Activated T-helper 17 cell treated with anti-CD3 and anti-CD28 coated beads, Interleukin-2, amount 50 U/mL, for 72 hours (primary cell): ENCODE data around the gene RAB14. TPM values are rescaled to one million over a fixed set of nuclear protein-coding genes. Genes with fewer than 3 reads are reported as not detected.

Source experiments
- ATAC-seq: fragments of 150-1000 bp; cut with Tn5 transposase; replicated peaks from 2 replicates; pipeline ENCODE4 v1.10.0; 2021; ENCODE audit warnings: mild to moderate bottlenecking, moderate library complexity
- H3K27ac Mint-ChIP-seq: one replicate; pipeline ENCODE4 v1.8.0; 2022; ENCODE audit warnings: mixed read lengths
- H3K27me3 Mint-ChIP-seq: one replicate; pipeline ENCODE4 v1.8.0; 2022; ENCODE audit warnings: mixed read lengths
- H3K36me3 Mint-ChIP-seq: one replicate; pipeline ENCODE4 v1.8.0; 2022; ENCODE audit warnings: low read depth, mild to moderate bottlenecking, mixed read lengths
- H3K4me1 Mint-ChIP-seq: one replicate; pipeline ENCODE4 v1.8.0; 2022; ENCODE audit warnings: mixed read lengths
- H3K4me3 Mint-ChIP-seq: one replicate; pipeline ENCODE4 v1.8.0; 2022; ENCODE audit warnings: mild to moderate bottlenecking, mixed read lengths
- H3K9me3 Mint-ChIP-seq: one replicate; pipeline ENCODE4 v1.8.0; 2022; ENCODE audit warnings: mixed read lengths
- total RNA-seq, 2 donors: library from RNA; stranded (reverse); gene quantifications; one replicate each; pipeline ENCODE4 v1.2.3, GENCODE V29; 2022

The RAB14 gene
- total RNA-seq, 2 donors from 2014 or later = 45.4 to 66.4 TPM

DNA sequence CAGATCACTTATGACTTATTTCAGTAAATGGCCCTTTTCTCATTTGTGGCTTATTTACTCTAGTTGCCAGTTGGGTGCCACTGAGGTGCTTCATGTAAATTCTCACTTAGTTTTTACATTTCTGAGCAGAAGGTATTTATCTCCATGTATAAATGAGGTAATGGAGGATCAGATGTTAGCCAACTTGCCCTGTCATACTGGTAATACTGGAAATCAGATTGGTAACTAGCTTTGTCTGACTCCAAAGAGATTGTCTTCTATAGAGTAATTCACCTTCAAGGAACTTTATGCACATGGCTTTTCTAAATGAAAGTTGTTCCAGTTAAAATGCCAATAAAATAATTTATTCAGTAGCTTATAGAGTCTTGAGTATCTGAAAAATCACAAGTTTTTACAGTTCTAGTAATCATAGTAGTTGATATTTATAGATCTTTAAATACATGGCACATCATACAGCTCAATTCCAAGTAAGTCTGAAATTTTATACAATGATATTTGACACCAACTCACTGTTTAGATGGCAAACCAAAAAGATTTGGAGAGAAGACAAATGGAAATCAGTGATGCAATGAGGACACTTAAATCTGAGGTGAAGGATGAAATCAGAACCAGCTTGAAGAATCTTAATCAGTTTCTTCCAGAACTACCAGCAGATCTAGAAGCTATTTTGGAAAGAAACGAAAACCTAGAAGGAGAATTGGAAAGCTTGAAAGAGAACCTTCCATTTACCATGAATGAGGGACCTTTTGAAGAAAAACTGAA, 28.8 kb downstream of the RAB14 start:
- no peak overlapping the region for H3K4me3 Mint-ChIP-seq

DNA sequence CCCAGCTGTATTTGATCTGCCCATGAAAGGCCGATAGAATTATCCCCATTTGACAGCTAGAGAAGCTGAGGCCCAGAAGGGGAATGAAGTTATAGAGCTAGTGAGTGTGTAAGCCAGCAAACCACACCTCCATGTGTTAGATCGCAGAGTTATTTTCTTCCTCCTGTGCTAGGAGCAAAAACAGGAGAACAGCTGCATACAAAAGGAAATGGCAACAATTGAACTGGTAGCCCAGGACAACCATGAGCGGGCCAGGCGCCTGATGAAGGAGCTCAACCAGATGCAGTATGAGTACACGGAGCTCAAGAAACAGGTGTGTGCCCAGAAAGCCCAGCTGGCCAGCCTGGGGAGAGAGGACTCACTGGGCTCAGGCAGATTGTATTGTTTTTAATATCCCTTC, 30.4 kb downstream of the RAB14 start:
- peaks cover 9% of the 10 kb centered on the region for H3K4me1 Mint-ChIP-seq
- no peak for ATAC-seq
- peak overlapping the region; percentile 52 for H3K27ac Mint-ChIP-seq
- no peaks in the 10 kb centered on the region for H3K9me3 Mint-ChIP-seq
- peaks cover 100% of the 10 kb centered on the region for H3K36me3 Mint-ChIP-seq
- no peak overlapping the region for H3K4me3 Mint-ChIP-seq
- H3K27me3 Mint-ChIP-seq = no peaks in the 10 kb centered on the region

More for the DNA sequence above, 28.8 kb downstream of the RAB14 start:
- ATAC-seq = no peak
- H3K27ac Mint-ChIP-seq = peak overlapping the region; percentile 41
- H3K4me1 Mint-ChIP-seq = peaks cover 7% of the 10 kb centered on the region
- H3K27me3 Mint-ChIP-seq = no peaks in the 10 kb centered on the region
- peaks cover 100% of the 10 kb centered on the region for H3K36me3 Mint-ChIP-seq
- no peaks in the 10 kb centered on the region for H3K9me3 Mint-ChIP-seq

DNA sequence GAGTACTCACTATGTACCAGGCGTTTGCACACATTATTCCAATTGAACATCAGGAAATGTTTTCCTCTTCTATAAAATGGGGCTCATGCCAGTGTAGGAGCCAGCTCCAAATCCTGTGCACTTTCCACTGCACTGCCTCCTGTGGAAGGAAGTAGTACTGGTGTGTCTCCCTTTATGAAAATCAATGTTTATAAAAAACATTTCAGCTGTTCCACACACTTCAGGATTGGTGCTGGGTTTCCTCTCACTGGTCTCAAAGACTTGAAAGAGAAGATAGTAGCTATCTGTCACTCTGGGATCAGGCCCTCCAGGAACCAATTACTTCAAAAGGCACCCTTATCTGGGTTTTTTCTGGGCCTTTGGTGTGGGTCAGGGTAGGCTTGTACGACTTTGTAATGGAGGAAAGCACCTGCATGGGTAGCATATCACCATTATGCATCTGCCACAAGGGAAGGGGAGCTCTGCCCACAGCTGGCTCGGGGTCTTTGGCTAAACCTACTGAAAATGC, 32.5 kb downstream of the RAB14 start:
- Mint-ChIP-seq H3K36me3 (peaks cover 98% of the 10 kb centered on the region), H3K9me3 (no peaks in the 10 kb centered on the region), H3K4me3 (no peak overlapping the region), H3K27me3 (no peaks in the 10 kb centered on the region), H3K27ac (peak overlapping the region; percentile 62), H3K4me1 (peaks cover 9% of the 10 kb centered on the region)
- peak; percentile 24 for ATAC-seq

DNA sequence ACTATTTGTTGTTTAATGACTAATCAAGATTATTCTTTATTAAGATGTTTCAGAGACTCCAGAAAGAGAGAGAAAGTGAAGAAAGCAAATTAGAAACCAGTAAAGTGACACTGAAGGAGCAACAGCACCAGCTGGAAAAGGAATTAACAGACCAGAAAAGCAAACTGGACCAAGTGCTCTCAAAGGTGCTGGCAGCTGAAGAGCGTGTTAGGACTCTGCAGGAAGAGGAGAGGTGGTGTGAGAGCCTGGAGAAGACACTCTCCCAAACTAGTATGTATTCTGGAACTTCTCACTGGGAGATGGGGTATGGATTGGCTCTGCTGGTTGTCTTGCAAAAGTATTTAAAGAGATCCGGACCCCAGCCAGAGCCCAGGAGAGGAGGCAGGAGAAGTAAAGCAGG, 33.6 kb downstream of the RAB14 start:
- Mint-ChIP-seq H3K4me1 (peaks cover 9% of the 10 kb centered on the region), H3K36me3 (peaks cover 98% of the 10 kb centered on the region), H3K4me3 (no peak overlapping the region), H3K27me3 (no peaks in the 10 kb centered on the region), H3K27ac (peak overlapping the region; percentile 61), H3K9me3 (no peaks in the 10 kb centered on the region)
- no peak for ATAC-seq

DNA sequence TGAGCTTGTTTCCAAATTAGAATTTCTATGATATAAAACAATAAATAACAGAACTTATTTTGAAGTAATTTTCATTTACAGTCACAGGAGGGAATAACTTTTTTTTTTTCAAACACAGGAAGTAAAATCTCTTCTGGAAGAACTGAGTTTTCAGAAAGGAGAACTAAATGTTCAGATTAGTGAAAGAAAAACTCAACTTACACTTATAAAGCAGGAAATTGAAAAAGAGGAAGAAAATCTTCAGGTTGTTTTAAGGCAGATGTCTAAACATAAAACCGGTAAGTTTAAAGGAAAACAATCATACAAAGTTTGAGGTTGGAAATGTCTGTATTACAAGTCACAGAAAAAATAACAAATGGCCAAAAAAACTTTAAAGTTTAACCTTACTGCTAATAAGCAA, 41.6 kb downstream of the RAB14 start:
- Mint-ChIP-seq H3K4me3 (no peak overlapping the region), H3K4me1 (peaks cover 7% of the 10 kb centered on the region), H3K27ac (peak overlapping the region; percentile 36), H3K9me3 (no peaks in the 10 kb centered on the region), H3K27me3 (no peaks in the 10 kb centered on the region), H3K36me3 (peaks cover 98% of the 10 kb centered on the region)
- ATAC-seq = no peak

DNA sequence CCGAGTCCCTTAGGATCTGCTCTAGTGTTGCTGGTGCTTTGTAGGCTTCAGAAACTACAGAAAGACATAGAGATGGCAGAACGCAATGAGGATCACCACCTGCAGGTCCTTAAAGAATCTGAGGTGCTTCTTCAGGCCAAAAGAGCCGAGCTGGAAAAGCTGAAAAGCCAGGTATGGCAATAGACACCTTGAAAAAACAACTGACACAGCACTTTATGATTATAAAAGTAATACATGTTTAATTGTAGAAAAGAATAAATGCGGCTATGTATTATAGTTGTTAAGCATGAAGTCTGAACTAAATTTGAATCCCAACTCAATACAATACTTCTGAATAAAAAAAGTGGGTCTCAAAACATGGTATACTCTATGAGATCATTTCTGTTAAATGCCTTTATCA, 43.7 kb downstream of the RAB14 start:
- no peaks in the 10 kb centered on the region for H3K9me3 Mint-ChIP-seq
- no peak overlapping the region for H3K4me3 Mint-ChIP-seq
- H3K27me3 Mint-ChIP-seq = no peaks in the 10 kb centered on the region
- no peak overlapping the region for H3K27ac Mint-ChIP-seq
- H3K36me3 Mint-ChIP-seq = peaks cover 98% of the 10 kb centered on the region
- no peak for ATAC-seq
- H3K4me1 Mint-ChIP-seq = peaks cover 11% of the 10 kb centered on the region

DNA sequence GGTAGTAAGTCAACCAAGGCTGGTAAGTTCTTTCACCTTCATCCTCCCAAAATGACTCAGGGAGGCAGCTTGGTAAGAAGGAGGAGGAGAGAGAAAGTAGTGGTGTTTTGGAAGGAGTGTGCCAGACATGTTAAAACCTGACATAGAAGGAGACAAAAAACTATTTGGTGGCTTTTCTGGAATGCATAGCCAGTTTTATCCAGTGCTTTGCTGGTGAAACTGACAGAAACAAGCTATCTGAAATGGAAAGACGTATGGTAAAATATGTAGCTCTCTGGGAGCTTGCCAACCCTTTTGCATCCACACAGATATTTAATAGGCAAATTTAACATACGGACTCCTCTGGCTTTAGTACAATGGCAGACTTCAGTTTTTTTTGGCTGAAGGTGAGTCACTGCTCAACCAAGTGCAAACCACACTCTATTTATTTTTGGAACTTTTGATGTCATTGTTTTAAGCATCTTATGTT, 45.4 kb downstream of the RAB14 start:
- Mint-ChIP-seq H3K4me3 (peak overlapping the region; percentile 22), H3K9me3 (no peaks in the 10 kb centered on the region), H3K36me3 (peaks cover 99% of the 10 kb centered on the region), H3K27ac (peak overlapping the region; percentile 78), H3K4me1 (peaks cover 20% of the 10 kb centered on the region), H3K27me3 (no peaks in the 10 kb centered on the region)
- peak; percentile 94 for ATAC-seq

DNA sequence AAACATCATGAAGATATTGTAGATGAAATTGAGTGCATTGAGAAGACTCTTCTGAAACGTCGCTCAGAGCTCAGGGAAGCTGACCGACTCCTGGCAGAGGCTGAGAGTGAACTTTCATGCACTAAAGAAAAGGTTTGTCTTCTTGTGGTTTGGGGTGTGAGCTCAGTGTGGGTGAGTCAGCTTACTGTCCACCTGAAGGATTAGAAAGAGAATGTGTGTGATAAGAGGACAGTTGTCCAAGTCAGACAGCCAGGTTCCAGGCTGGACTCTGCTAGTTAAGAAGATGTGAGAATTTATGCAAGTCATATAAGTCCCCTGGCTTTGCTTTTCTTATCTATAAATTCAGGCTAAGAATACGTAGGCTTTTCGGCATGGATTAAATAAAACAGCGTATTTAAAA, 46.9 kb downstream of the RAB14 start:
- peaks cover 20% of the 10 kb centered on the region for H3K4me1 Mint-ChIP-seq

DNA sequence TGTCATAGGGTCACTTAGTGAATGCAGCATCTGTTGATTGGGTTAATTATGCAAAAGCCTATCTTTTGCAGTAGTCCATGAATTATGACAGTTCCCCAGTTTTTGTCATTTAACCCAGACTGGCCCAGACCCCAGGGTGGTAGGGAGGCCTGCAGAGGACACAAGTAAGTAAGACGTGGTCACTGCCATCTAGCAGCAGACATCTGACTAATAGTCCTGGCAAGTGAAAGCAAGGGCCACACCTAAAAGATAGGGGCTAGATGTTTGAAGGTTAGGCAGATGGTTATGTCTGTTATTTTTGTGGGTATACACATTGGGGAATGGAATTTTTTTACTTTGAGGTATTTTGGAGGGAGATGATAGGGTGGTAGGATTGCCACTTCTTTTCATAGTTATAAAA, 48.0 kb downstream of the RAB14 start:
- ATAC-seq = no peak
- peaks cover 20% of the 10 kb centered on the region for H3K4me1 Mint-ChIP-seq
- peak overlapping the region; percentile 54 for H3K27ac Mint-ChIP-seq
- no peaks in the 10 kb centered on the region for H3K27me3 Mint-ChIP-seq
- H3K9me3 Mint-ChIP-seq = no peaks in the 10 kb centered on the region
- peaks cover 95% of the 10 kb centered on the region for H3K36me3 Mint-ChIP-seq
- H3K4me3 Mint-ChIP-seq = no peak overlapping the region

More for the DNA sequence above, 46.9 kb downstream of the RAB14 start:
- ATAC-seq = no peak
- H3K27me3 Mint-ChIP-seq = no peaks in the 10 kb centered on the region
- H3K27ac Mint-ChIP-seq = peak overlapping the region; percentile 54
- H3K4me3 Mint-ChIP-seq = no peak overlapping the region
- H3K9me3 Mint-ChIP-seq = no peaks in the 10 kb centered on the region
- H3K36me3 Mint-ChIP-seq = peaks cover 95% of the 10 kb centered on the region

DNA sequence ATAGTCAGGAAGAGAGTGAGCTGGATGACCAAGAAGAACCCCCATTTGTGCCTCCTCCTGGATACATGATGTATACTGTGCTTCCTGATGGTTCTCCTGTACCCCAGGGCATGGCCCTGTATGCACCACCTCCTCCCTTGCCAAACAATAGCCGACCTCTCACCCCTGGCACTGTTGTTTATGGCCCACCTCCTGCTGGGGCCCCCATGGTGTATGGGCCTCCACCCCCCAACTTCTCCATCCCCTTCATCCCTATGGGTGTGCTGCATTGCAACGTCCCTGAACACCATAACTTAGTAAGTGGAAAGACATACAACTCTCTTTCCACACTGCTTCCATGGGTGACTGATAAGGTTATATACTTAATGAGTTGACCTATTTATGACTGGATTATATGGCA, 51.5 kb downstream of the RAB14 start:
- Mint-ChIP-seq H3K27me3 (no peaks in the 10 kb centered on the region), H3K27ac (peak overlapping the region; percentile 31), H3K36me3 (peaks cover 96% of the 10 kb centered on the region), H3K4me3 (no peak overlapping the region), H3K4me1 (peaks cover 23% of the 10 kb centered on the region), H3K9me3 (no peaks in the 10 kb centered on the region)
- no peak for ATAC-seq

DNA sequence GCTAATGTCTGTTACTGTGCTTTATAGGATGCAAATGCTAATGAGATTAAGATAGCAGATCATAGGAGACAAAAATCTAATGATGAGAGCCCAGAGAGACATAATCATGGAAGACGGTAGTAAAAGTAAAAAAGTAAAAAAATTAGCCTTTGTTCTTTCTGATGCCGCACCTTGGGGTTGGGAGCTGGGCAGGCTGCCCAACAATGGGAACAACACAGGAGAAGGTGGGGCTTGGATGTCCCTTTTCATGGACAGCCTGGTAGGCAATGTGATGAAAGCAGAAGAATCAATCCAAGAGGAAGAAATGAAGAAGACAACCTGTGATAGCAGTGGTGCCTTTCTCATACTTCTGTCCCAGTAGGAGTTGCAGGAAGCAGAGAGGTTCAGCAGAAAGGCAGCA, 57.2 kb downstream of the RAB14 start:
- Mint-ChIP-seq H3K4me1 (peaks cover 16% of the 10 kb centered on the region), H3K27me3 (no peaks in the 10 kb centered on the region), H3K27ac (no peak overlapping the region), H3K36me3 (peaks cover 100% of the 10 kb centered on the region), H3K4me3 (no peak overlapping the region), H3K9me3 (no peaks in the 10 kb centered on the region)
- no peak for ATAC-seq

DNA sequence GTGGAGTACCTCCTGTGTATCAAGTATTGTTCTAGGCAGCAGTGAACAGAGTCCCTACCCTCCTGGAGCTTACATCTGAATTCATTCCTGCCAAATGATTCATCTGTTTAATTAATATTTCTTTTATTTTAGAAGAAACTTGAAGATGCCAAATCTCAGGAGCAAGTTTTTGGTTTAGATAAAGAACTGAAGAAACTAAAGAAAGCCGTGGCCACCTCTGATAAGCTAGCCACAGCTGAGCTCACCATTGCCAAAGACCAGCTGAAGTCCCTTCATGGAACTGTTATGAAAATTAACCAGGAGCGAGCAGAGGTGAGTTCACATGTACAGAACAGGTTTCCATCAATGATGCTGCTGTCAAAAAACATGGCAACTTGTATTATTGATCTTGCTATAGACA, 57.9 kb downstream of the RAB14 start:
- Mint-ChIP-seq H3K27me3 (no peaks in the 10 kb centered on the region), H3K4me1 (peaks cover 16% of the 10 kb centered on the region), H3K9me3 (no peaks in the 10 kb centered on the region), H3K27ac (no peak overlapping the region), H3K36me3 (peaks cover 100% of the 10 kb centered on the region), H3K4me3 (no peak overlapping the region)
- ATAC-seq = no peak

DNA sequence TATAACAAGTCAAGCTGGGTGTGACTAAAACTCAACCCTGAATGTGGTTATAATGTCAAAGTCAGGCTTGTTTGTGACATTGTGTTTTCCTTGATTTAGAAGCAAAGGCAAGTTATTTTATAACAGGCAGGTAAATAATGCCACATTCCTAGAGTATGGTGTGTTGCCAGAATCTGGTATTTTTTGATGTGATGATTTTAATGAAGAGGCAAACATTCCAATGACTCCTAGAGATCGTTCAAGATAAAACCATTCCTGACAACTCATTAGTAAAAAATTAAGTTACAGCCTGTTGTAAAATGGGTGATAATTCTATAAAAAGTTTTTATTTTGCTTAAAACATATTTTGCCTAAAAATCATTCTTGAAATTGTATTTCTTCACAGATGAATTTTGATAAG, 60.0 kb downstream of the RAB14 start:
- H3K4me1 Mint-ChIP-seq = peaks cover 9% of the 10 kb centered on the region
- no peak for ATAC-seq
- peaks cover 99% of the 10 kb centered on the region for H3K36me3 Mint-ChIP-seq
- no peak overlapping the region for H3K4me3 Mint-ChIP-seq
- no peaks in the 10 kb centered on the region for H3K9me3 Mint-ChIP-seq
- H3K27me3 Mint-ChIP-seq = no peaks in the 10 kb centered on the region
- no peak overlapping the region for H3K27ac Mint-ChIP-seq

DNA sequence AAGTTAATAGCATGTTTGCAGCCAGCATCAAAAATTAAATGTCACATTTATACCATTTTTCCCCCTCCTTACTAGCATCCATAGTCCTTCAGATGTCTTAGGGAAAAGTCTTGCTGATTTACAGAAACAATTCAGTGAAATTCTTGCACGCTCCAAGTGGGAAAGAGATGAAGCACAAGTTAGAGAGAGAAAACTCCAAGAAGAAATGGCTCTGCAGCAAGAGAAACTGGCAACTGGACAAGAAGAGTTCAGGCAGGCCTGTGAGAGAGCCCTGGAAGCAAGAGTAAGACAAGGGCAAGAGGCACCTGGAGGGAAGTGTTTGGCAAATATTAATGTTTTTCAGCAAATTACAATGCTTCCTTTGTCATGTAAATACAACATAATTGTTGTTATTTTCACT, 60.4 kb downstream of the RAB14 start:
- Mint-ChIP-seq H3K27ac (no peak overlapping the region), H3K27me3 (no peaks in the 10 kb centered on the region), H3K9me3 (no peaks in the 10 kb centered on the region), H3K36me3 (peaks cover 99% of the 10 kb centered on the region), H3K4me3 (no peak overlapping the region), H3K4me1 (peaks cover 6% of the 10 kb centered on the region)
- ATAC-seq = no peak

DNA sequence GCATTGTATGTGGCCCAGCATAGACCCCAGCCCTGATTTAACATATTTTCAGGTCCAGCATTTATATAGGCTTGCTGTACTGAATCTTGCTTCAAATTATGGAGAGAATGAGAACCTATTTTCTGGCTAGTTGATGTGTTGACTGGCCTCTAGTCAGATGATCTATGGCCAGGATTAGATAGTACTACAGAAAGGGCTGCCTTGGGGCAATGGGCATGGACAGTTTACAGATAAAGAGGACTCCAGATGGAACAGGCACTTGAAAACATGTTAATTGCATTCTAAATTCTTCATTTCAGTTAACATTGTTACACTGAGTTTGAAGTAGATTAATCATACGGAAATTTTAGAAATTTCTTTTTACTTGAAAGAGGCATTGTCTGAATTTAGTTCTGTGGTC, 61.5 kb downstream of the RAB14 start:
- Mint-ChIP-seq H3K36me3 (peaks cover 99% of the 10 kb centered on the region), H3K9me3 (no peaks in the 10 kb centered on the region), H3K27me3 (no peaks in the 10 kb centered on the region), H3K4me3 (no peak overlapping the region), H3K4me1 (peaks cover 6% of the 10 kb centered on the region), H3K27ac (peak overlapping the region; percentile 32)
- ATAC-seq = no peak
